GM12892 (cell line): ENCODE results near the gene MYB.

Experiments
- POLR2A ChIP-seq: IDR thresholded peaks from 2 replicates; pipeline ENCODE4 v1.6.1; 2011; ENCODE audit warnings: low read depth, low read length, control low read depth
- POLR2AphosphoS5 ChIP-seq: IDR thresholded peaks from 2 replicates; pipeline ENCODE4 v1.6.1; 2011; ENCODE audit warnings: low read depth, low read length, control low read depth
- TAF1 ChIP-seq: IDR thresholded peaks from 2 replicates; pipeline ENCODE4 v1.6.1; 2011; ENCODE audit warnings: low read depth, mild to moderate bottlenecking, control low read depth, low read length, borderline replicate concordance

GRCh38 chr6:135176058-135176457 lies 5.0 kb upstream of the MYB start:
- no peak for TF ChIP-seq POLR2AphosphoS5
- TF ChIP-seq POLR2A, result no peak
- TF ChIP-seq TAF1, result no peak
